HEK293T (cell line): ENCODE data around the gene CFAP74.

ENCODE experiments used
- ARNT ChIP-seq: fragments of 450-650 bp; IDR thresholded peaks from 2 replicates; pipeline ENCODE4 v1.6.1; 2017; ENCODE audit warnings: mild to moderate bottlenecking
- BHLHE40 ChIP-seq: fragments of 450-650 bp; IDR thresholded peaks from 2 replicates; pipeline ENCODE4 v1.6.1; 2016; ENCODE audit warnings: mild to moderate bottlenecking, moderate library complexity, borderline replicate concordance
- CTBP1 ChIP-seq: fragments of 450-650 bp; IDR thresholded peaks from 2 replicates; pipeline ENCODE4 v1.6.1; 2016; ENCODE audit warnings: borderline replicate concordance
- ELF4 ChIP-seq: fragments of 450-650 bp; IDR thresholded peaks from 2 replicates; pipeline ENCODE4 v1.6.1; 2017; ENCODE audit warnings: antibody characterized with exemption
- FOXK2 ChIP-seq: fragments of 450-650 bp; IDR thresholded peaks from 2 replicates; pipeline ENCODE4 v1.6.1; 2016; ENCODE audit warnings: mild to moderate bottlenecking
- FOXM1 ChIP-seq: fragments of 450-650 bp; IDR thresholded peaks from 2 replicates; pipeline ENCODE4 v1.6.1; 2017; ENCODE audit warnings: mild to moderate bottlenecking, borderline replicate concordance
- LEF1 ChIP-seq: fragments of 450-650 bp; IDR thresholded peaks from 2 replicates; pipeline ENCODE4 v1.6.1; 2017; ENCODE audit warnings: mild to moderate bottlenecking, borderline replicate concordance
- NFRKB ChIP-seq: fragments of 450-650 bp; IDR thresholded peaks from 2 replicates; pipeline ENCODE4 v1.6.1; 2016; ENCODE audit warnings: mild to moderate bottlenecking, moderate library complexity
- SP1 ChIP-seq: fragments of 450-650 bp; IDR thresholded peaks from 2 replicates; pipeline ENCODE4 v1.6.1; 2017
- SUZ12 ChIP-seq: fragments of 450-650 bp; IDR thresholded peaks from 2 replicates; pipeline ENCODE4 v1.6.1; 2016; ENCODE audit warnings: mild to moderate bottlenecking
- TARDBP ChIP-seq: fragments of 450-650 bp; IDR thresholded peaks from 2 replicates; pipeline ENCODE4 v1.6.1; 2016
- ZNF384 ChIP-seq: fragments of 450-650 bp; IDR thresholded peaks from 2 replicates; pipeline ENCODE4 v1.6.1; 2016
- TF ChIP-seq, protein P1 (sequence below): fragments of 450-650 bp; IDR thresholded peaks from 2 replicates; pipeline ENCODE4 v1.6.1; 2016

DNA sequence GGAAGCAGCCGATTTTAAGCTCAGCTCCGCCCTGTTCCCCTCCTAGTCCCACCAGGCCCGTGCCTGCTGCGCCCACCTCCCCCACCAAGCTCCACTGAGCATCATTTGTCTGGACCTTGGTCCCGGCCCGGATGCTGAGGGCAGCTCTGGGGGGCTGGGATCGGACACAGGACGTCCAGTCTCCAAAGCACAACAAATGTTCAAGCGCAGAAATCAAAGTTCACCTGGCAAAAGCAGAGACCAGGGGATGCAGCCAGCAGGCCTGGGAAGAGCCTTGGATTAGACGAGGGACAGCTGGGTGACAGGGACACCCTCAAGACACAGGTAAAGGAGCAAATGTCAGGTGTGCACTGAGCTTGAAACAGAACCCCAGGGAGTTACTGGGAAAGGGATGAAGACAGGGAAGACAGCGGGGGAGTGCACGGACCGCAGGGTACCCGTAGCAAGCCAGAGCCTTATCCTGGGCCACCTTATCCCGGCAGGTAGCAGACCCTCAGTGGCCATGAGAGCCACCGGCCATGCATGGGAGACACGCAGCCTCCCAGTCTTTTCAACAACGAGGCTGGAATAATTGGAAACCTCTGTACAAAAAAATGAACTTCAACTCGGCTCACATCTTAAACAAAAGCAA lies 62.3 kb downstream of the CFAP74 start:
- TF ChIP-seq NFRKB (no peak), TARDBP (no peak), SUZ12 (no peak), CTBP1 (no peak), LEF1 (no peak), BHLHE40 (no peak), ZNF384 (no peak), ARNT (no peak), SP1 (no peak), ELF4 (no peak), FOXK2 (no peak), FOXM1 (no peak)
- TF ChIP-seq, protein P1, sequence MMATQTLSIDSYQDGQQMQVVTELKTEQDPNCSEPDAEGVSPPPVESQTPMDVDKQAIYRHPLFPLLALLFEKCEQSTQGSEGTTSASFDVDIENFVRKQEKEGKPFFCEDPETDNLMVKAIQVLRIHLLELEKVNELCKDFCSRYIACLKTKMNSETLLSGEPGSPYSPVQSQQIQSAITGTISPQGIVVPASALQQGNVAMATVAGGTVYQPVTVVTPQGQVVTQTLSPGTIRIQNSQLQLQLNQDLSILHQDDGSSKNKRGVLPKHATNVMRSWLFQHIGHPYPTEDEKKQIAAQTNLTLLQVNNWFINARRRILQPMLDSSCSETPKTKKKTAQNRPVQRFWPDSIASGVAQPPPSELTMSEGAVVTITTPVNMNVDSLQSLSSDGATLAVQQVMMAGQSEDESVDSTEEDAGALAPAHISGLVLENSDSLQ: no peak
